ENCODE results near the gene PODXL.
"Not testable (repeated sequence)": the region's sequence is repeated elsewhere in the genome, so short reads cannot be mapped to it uniquely, and the experiment has no call there.

The PODXL gene

GRCh38 chr7:131466735-131467365 is 89.6 kb downstream of the PODXL start:
- intact Hi-C loops (cut with DNase I), result no loop called here
- no peak for DNase-seq

- intact Hi-C loops (cut with DNase I); DNase-seq: not testable (repeated sequence)
These were observed 93.7 kb downstream of the PODXL start for GRCh38 chr7:131462715-131463114.

GRCh38 chr7:131462059-131462458 is 94.4 kb downstream of the PODXL start:
- no peak for DNase-seq
- intact Hi-C loops (cut with DNase I), result no loop called here

GRCh38 chr7:131459256-131459655 is 97.2 kb downstream of the PODXL start:
- intact Hi-C loops (cut with DNase I), result no loop called here
- no peak for DNase-seq

GRCh38 chr7:131456338-131456737 is 100.1 kb downstream of the PODXL start:
- intact Hi-C loops (cut with DNase I), result no loop called here
- DNase-seq, result no peak

GRCh38 chr7:131455546-131455945 is 100.9 kb downstream of the PODXL start:
- intact Hi-C loops (cut with DNase I), result no loop called here
- no peak for DNase-seq

GRCh38 chr7:131455001-131455400 is 101.4 kb downstream of the PODXL start:
- intact Hi-C loops (cut with DNase I), result no loop called here
- no peak for DNase-seq

GRCh38 chr7:131454498-131454897 is 101.9 kb downstream of the PODXL start:
- intact Hi-C loops (cut with DNase I), result no loop called here
- DNase-seq, result no peak

Measured in posterior cingulate gyrus (tissue), 11 donors.